Endometrium (tissue), 2 donors: ENCODE data around the gene PPP4R3C.
A peak's percentile ranks its signal among the peaks of the same experiment; 100 is the strongest.
"Not testable (repeated sequence)": the region's sequence is repeated elsewhere in the genome, so short reads cannot be mapped to it uniquely, and the experiment has no call there.

ENCODE experiments used
- FAIRE-seq: peaks from 2 replicates; lab custom pipeline; 2012; peaks lifted over from hg19 to GRCh38; lab: Jason Lieb, UNC
- donor health status: control.
- donor health status: control.

The PPP4R3C gene

GRCh38 chrX:27463187-27463586, at the start of gene PPP4R3C:
Gene PPP4R3C (minus strand): TSS chrX:27463341. CDS start chrX:27463296, 45 bp downstream.
- no peak for FAIRE-seq

GRCh38 chrX:27491397-27491796, 28.3 kb upstream of the PPP4R3C start:
- no peak for FAIRE-seq

- FAIRE-seq: peak; percentile 88
Measured at GRCh38 chrX:27466051-27466450, 2.9 kb upstream of the PPP4R3C start.

- no peak for FAIRE-seq
Measured at GRCh38 chrX:27465036-27465435, 1.9 kb upstream of the PPP4R3C start.

GRCh38 chrX:27459129-27459528, 4.0 kb downstream of the PPP4R3C start:
- FAIRE-seq: not testable (repeated sequence)

GRCh38 chrX:27458544-27458943, 4.6 kb downstream of the PPP4R3C start:
- FAIRE-seq: not testable (repeated sequence)

GRCh38 chrX:27451324-27451723, 11.8 kb downstream of the PPP4R3C start:
- FAIRE-seq: no peak

GRCh38 chrX:27446423-27446822, 16.7 kb downstream of the PPP4R3C start:
- no peak for FAIRE-seq

- no peak for FAIRE-seq
Measured at GRCh38 chrX:27445438-27445837, 17.7 kb downstream of the PPP4R3C start.

GRCh38 chrX:27444093-27444908, 18.8 kb downstream of the PPP4R3C start:
- FAIRE-seq: no peak

- FAIRE-seq: not testable (repeated sequence)
Measured at GRCh38 chrX:27442392-27442791, 20.7 kb downstream of the PPP4R3C start.

- FAIRE-seq: no peak
Measured at GRCh38 chrX:27439771-27440170, 23.4 kb downstream of the PPP4R3C start.

- FAIRE-seq: no peak
Measured at GRCh38 chrX:27438937-27439336, 24.2 kb downstream of the PPP4R3C start.

GRCh38 chrX:27435031-27435430, 28.1 kb downstream of the PPP4R3C start:
- FAIRE-seq: no peak
